HCT116 (cell line): ENCODE data around the gene PABPC3. TPM values are rescaled to one million over a fixed set of nuclear protein-coding genes. Genes with fewer than 3 reads are reported as not detected.

Source experiments
- ATAC-seq: fragments of 200-7000 bp; cut with Tn5 transposase; 2 replicates; pipeline ENCODE4 v1.9.1; 2020; ENCODE audit warnings: mild to moderate bottlenecking, moderate library complexity
- BruUV-seq: library from RNA; stranded (reverse); fragments of 400-500 nt; replicated peaks from 2 replicates; lab custom pipeline; 2021; lab: Mats Ljungman, UMichigan
- CTCF ChIA-PET: fragments of 300-600 bp; sonication (Branson Sonifier 250); formaldehyde crosslinking; loops from one replicate; lab custom pipeline; 2021; ENCODE audit warnings: antibody characterized with exemption; lab: Charles Lee
- POLR2A ChIA-PET: fragments of 300-600, 350-600 bp; sonication (Branson Sonifier 250); formaldehyde crosslinking; loops from one replicate; lab custom pipeline; 2021; ENCODE audit warnings: antibody characterized with exemption; lab: Charles Lee
- RAD21 ChIA-PET, 2 experiments: fragments of 300-600 bp; sonication (Branson Sonifier 250); formaldehyde crosslinking; loops; one replicate each; lab custom pipeline; 2023; ENCODE audit warnings: low total read pairs in 2 of 2; ENCODE audit not compliant: uncharacterized antibody in 2 of 2, unreplicated experiment in 2 of 2, low non-redundant PET in 1 of 2; lab: Charles Lee
- DNase-seq: peaks from one replicate; pipeline ENCODE4 v3.0.0-alpha.2; 2010; ENCODE audit warnings: low read depth, low spot score
- H2AFZ ChIP-seq: fragments of 200-600 bp; shearing (Covaris generic), sonication (generic); 2 replicates; pipeline ENCODE4 v1.6.1; 2017; ENCODE audit warnings: low read depth, mixed run types, mixed read lengths, antibody characterized with exemption, low read length; ENCODE audit not compliant: poor library complexity, severe bottlenecking
- H3K27ac ChIP-seq: 2 replicates; pipeline ENCODE4 v1.5.1; 2012; ENCODE audit warnings: low read depth, low read length
- H3K27me3 ChIP-seq: fragments of 200-600 bp; sonication (generic); 2 replicates; pipeline ENCODE4 v1.6.1; 2016; ENCODE audit warnings: mixed run types, low read length, mixed read lengths; ENCODE audit not compliant: insufficient read depth
- H3K36me3 ChIP-seq, 2 experiments: fragments of 200-500 bp in 1 of 2; fragments of 200-600 bp in 1 of 2; sonication (Bioruptor generic) in 1 of 2; sonication (generic) in 1 of 2; 2 replicates each; pipeline versions ENCODE4 v1.5.1 to v1.6.1; 2014 to 2016; ENCODE audit warnings: low read length in 2 of 2, inconsistent platforms in 1 of 2, mixed read lengths in 1 of 2, mixed run types in 1 of 2; ENCODE audit not compliant: insufficient read depth in 2 of 2, control insufficient read depth in 1 of 2
- H3K4me1 ChIP-seq, 2 experiments: fragments of 200-600 bp in 1 of 2; sonication (generic) in 1 of 2; 2 replicates each; pipeline versions ENCODE4 v1.5.1 to v1.6.1; 2012 to 2017; ENCODE audit warnings: low read length in 2 of 2, inconsistent platforms in 1 of 2, mild to moderate bottlenecking in 1 of 2, mixed read lengths in 1 of 2, mixed run types in 1 of 2, moderate library complexity in 1 of 2; ENCODE audit not compliant: insufficient read depth in 2 of 2, control insufficient read depth in 1 of 2
- H3K4me2 ChIP-seq: fragments of 200-600 bp; sonication (generic); 2 replicates; pipeline ENCODE4 v1.6.1; 2017; ENCODE audit warnings: mixed run types, low read length, mixed read lengths
- H3K4me3 ChIP-seq, 2 experiments: fragments of 200-600 bp in 1 of 2; sonication (generic) in 1 of 2; replicated peaks in 1 of 2; 2 replicates each; pipeline ENCODE4 v1.5.1; 2011 to 2016; ENCODE audit warnings: low read length in 2 of 2, control low read depth in 1 of 2, low read depth in 1 of 2, mild to moderate bottlenecking in 1 of 2, mixed read lengths in 1 of 2, mixed run types in 1 of 2
- H3K79me2 ChIP-seq: fragments of 200-600 bp; sonication (generic); 2 replicates; pipeline ENCODE4 v1.6.1; 2017; ENCODE audit warnings: mild to moderate bottlenecking, mixed run types, low read length, moderate library complexity, mixed read lengths; ENCODE audit not compliant: insufficient read depth
- H3K9ac ChIP-seq: fragments of 200-600 bp; sonication (generic); 2 replicates; pipeline ENCODE4 v1.6.1; 2016; ENCODE audit warnings: low read length, mixed read lengths
- H3K9me2 ChIP-seq: fragments of 200-600 bp; sonication (generic), shearing (Covaris generic); 2 replicates; pipeline ENCODE4 v1.6.1; 2017; ENCODE audit warnings: mixed run types, mild to moderate bottlenecking, moderate library complexity; ENCODE audit not compliant: insufficient read depth
- H3K9me3 ChIP-seq, 2 experiments: fragments of 200-500 bp in 1 of 2; fragments of 200-600 bp in 1 of 2; sonication (Bioruptor generic) in 1 of 2; sonication (generic) in 1 of 2; 2 replicates each; pipeline ENCODE4 v1.6.1; 2014 to 2017; ENCODE audit warnings: low read length in 2 of 2, mixed read lengths in 2 of 2, inconsistent platforms in 1 of 2, low read depth in 1 of 2, mild to moderate bottlenecking in 1 of 2, mixed run types in 1 of 2, moderate library complexity in 1 of 2; ENCODE audit not compliant: control insufficient read depth in 1 of 2, insufficient read depth in 1 of 2
- H4K20me1 ChIP-seq: fragments of 200-600 bp; sonication (generic), shearing (Covaris generic); 2 replicates; pipeline ENCODE4 v1.6.1; 2017; ENCODE audit warnings: mixed run types, mild to moderate bottlenecking, moderate library complexity; ENCODE audit not compliant: insufficient read depth
- ATF3 ChIP-seq: IDR thresholded peaks from 2 replicates; pipeline ENCODE4 v1.6.1; 2012
- CBX3 ChIP-seq: IDR thresholded peaks from 2 replicates; pipeline ENCODE4 v1.6.1; 2012; ENCODE audit warnings: low read depth
- CTCF ChIP-seq, 3 experiments: fragments of 200-600 bp in 1 of 3; sonication (generic) in 1 of 3; IDR thresholded peaks in 2 of 3; conservative IDR thresholded peaks in 1 of 3; 2 replicates each; pipeline ENCODE4 v1.5.1; 2012 to 2017; ENCODE audit warnings: low read depth in 2 of 3, low read length in 2 of 3, antibody characterized with exemption in 1 of 3, borderline replicate concordance in 1 of 3, control low read depth in 1 of 3, mild to moderate bottlenecking in 1 of 3, mixed read lengths in 1 of 3, mixed run types in 1 of 3, moderate library complexity in 1 of 3; ENCODE audit not compliant: insufficient read depth in 1 of 3
- EGR1 ChIP-seq: IDR thresholded peaks from 2 replicates; pipeline ENCODE4 v1.6.1; 2012; ENCODE audit warnings: low read depth
- EZH2 ChIP-seq: fragments of 200-600 bp; sonication (generic); IDR thresholded peaks from 2 replicates; pipeline ENCODE4 v1.6.1; 2017; ENCODE audit warnings: antibody characterized with exemption, mixed run types
- JUND ChIP-seq: IDR thresholded peaks from 2 replicates; pipeline ENCODE4 v1.6.1; 2012
- POLR2AphosphoS5 ChIP-seq: IDR thresholded peaks from 2 replicates; pipeline ENCODE4 v1.6.1; 2011; ENCODE audit warnings: mild to moderate bottlenecking, low read depth, low read length, moderate library complexity
- REST ChIP-seq: IDR thresholded peaks from 2 replicates; pipeline ENCODE4 v1.6.1; 2012; ENCODE audit warnings: low read depth
- SP1 ChIP-seq: IDR thresholded peaks from 2 replicates; pipeline ENCODE4 v1.6.1; 2012; ENCODE audit warnings: low read depth
- SRF ChIP-seq: IDR thresholded peaks from 2 replicates; pipeline ENCODE4 v1.6.1; 2012; ENCODE audit warnings: low read depth
- TCF7L2 ChIP-seq: IDR thresholded peaks from 2 replicates; pipeline ENCODE4 v1.7.0; 2011; ENCODE audit warnings: borderline replicate concordance, inconsistent platforms; ENCODE audit not compliant: insufficient read depth, insufficient read length; ENCODE audit errors: extremely low read depth
- YY1 ChIP-seq: IDR thresholded peaks from 2 replicates; pipeline ENCODE4 v1.6.1; 2011; ENCODE audit warnings: low read length, low read depth, moderate library complexity, mild to moderate bottlenecking; ENCODE audit not compliant: insufficient replicate concordance; ENCODE audit errors: extremely low read depth
- ZFX ChIP-seq: fragments of 450-650 bp; IDR thresholded peaks from 2 replicates; pipeline ENCODE4 v1.6.1; 2017
- intact Hi-C: fragments of 100-400 bp; cut with micrococcal nuclease; formaldehyde crosslinking; loops from 2 replicates; pipeline ENCODE4 v1.10.0; 2022
- total RNA-seq: library from RNA; stranded (reverse); gene quantifications from one replicate; pipeline ENCODE4 v1.2.1, GENCODE V29; 2021; ENCODE audit not compliant: unreplicated experiment

PABPC3 gene
- total RNA-seq, 1 experiment from 2014 or later = 0.59 TPM

- intact Hi-C loops = no loop called here
Observed at GRCh38 chr13:25069236-25069635, 26.7 kb upstream of the PABPC3 start.

DNA sequence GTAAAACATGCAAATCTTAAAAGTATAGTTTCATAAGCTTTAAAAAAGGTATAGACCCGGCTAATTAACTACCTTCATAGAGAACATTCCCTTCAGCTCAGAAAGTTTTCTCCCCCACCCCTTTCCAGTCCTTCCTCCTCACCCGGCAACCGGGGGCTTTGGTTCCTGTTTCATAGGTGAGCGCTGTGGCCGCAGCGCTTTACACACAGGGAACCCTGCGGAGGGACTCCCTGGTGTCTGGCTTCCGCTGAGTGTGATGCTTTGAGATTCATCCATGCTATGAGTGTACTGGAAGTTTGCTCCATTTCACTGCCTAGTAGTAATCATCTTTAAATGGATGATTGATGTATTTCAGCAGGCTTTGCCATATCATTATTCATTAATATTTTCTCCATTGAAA lies 26.0 kb upstream of the PABPC3 start:
- ChIA-PET CTCF (interaction anchor here (0.6 kb wide), 1 partner anchor 74 kb away, joined by 3 read pairs; no protein-coding TSS in a partner anchor), POLR2A (no interaction called here), RAD21 (no interaction called here)
- H3K36me3 ChIP-seq = no peaks in the 10 kb centered on the region
- H2AFZ ChIP-seq = no peak overlapping the region
- no peaks in the 10 kb centered on the region for H3K9me2 ChIP-seq
- H3K79me2 ChIP-seq = no peaks in the 10 kb centered on the region
- H3K4me3 ChIP-seq = no peak overlapping the region
- H3K27me3 ChIP-seq = no peaks in the 10 kb centered on the region
- H3K9ac ChIP-seq = no peak overlapping the region
- no peaks in the 10 kb centered on the region for H3K9me3 ChIP-seq
- BruUV-seq = no TSS peak
- no peaks in the 10 kb centered on the region for H3K4me1 ChIP-seq
- ATAC-seq = no peak
- H4K20me1 ChIP-seq = no peaks in the 10 kb centered on the region
- no peak overlapping the region for H3K4me2 ChIP-seq
- intact Hi-C loops = no loop called here
- DNase-seq = no peak
- H3K27ac ChIP-seq = no peak overlapping the region
- TF ChIP-seq SRF (no peak), CTCF (IDR thresholded peaks at IDR 0.05 in 2 of 3, conservative IDR thresholded peaks at IDR 0.05 in 1 of 3; ENCODE audit: borderline replicate concordance in 1 of 3, insufficient read depth in 1 of 3, low read depth in 2 of 3, low read length in 2 of 3) (no peak), REST (no peak), CBX3 (no peak), SP1 (no peak), YY1 (no peak), ATF3 (no peak), EGR1 (no peak), EZH2 (no peak), TCF7L2 (no peak), POLR2AphosphoS5 (no peak), ZFX (no peak), JUND (no peak)

More at GRCh38 chr13:25069236-25069635, 26.7 kb upstream of the PABPC3 start:
- TF ChIP-seq SP1 (no peak), POLR2AphosphoS5 (no peak)
- Histone ChIP-seq H3K9me3 (no peaks in the 10 kb centered on the region), H3K9me2 (no peaks in the 10 kb centered on the region), H3K9ac (no peak overlapping the region), H3K27ac (no peak overlapping the region), H4K20me1 (no peaks in the 10 kb centered on the region), H3K4me3 (no peak overlapping the region), H3K36me3 (no peaks in the 10 kb centered on the region), H3K4me2 (no peak overlapping the region), H3K4me1 (no peaks in the 10 kb centered on the region), H3K27me3 (no peaks in the 10 kb centered on the region), H2AFZ (no peak overlapping the region), H3K79me2 (no peaks in the 10 kb centered on the region)
- DNase-seq (no peak), ATAC-seq (no peak)
- ChIA-PET RAD21 (no interaction called here), POLR2A (no interaction called here), CTCF (interaction anchor here (0.7 kb wide), 1 partner anchor 311 kb away, joined by 3 read pairs; no protein-coding TSS in a partner anchor)
- BruUV-seq = no TSS peak
